Inflammatory macrophage treated with lipopolysaccharide for 1 hour (primary cell): Measurements from ENCODE around the gene SPNS3.
A peak's percentile ranks its signal among the peaks of the same experiment; 100 is the strongest.

Experiments used
- DNase-seq, 2 donors: peaks; one replicate each; pipeline ENCODE4 v3.0.0-alpha.2; 2020 to 2022

SPNS3 gene

DNA sequence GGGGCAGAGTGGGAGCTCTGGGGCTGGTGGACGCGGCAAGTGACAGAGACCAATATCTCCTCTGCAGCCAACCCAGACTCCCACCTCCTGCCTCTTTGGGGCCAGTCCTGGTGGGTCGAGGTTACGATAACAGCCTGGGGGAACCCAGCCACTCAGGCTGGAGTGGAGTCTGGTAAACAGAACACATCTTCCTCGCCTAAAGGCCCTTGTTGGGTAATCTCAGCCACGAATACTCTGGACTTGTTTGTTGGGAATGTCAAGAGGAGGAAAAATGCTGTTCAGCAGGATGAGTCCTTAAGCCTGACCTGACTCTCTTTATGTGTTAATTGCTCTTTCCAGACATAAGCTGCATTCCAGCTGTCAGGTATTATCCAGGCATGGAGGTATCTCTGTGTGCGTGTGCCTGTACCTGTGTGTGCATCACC lies 56.9 kb downstream of the SPNS3 start:
- DNase-seq, result no peak

DNA sequence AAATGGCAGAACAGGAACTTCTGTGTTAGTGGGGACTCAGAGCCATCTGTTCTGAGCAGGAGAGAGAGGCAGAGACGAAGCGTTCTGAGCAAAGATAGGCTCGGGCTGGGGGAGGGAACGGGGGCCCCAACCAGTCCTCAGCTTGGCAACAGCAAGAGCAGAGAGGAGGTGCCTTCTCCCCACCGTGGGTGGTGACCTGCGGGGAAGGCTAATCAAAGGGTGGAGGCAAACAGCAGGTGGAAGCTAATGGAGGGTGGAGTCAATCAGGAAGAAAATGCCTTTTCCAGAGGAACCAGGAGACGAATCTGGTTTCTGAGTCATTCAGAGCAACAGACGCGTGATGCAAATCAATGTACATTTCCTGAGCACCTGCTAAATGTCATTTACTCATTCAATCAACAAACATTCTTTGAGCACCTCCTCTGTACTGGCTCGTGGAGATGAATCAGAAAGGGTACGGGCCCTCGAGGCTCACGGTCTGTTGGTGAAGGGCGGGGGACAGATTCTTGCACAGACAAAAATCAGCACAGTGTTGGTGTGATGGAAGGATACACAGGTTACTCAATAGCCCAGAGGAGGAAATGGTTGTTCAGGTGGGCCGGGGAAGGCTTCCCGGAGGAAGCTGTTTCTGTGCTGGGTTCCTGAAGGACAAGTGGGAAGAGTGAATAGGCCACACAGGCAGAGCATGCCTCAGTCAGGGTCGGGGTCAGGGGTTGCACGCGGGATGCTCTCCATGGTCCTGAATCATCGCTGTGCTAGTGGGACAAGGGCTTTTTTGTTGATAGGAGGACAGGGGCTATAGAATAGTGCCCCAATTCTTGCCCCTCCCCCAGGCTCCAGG lies 59.2 kb downstream of the SPNS3 start:
- no peak for DNase-seq

- no peak for DNase-seq
These were observed 63.5 kb downstream of the SPNS3 start for GRCh38 chr17:4497101-4497824.

GRCh38 chr17:4498461-4499397 lies 65.0 kb downstream of the SPNS3 start, which contains the start of gene SPNS2:
Gene SPNS2 (plus strand): TSS chr17:4498881. CDS start chr17:4499048, 167 bp downstream.
- peak in 1 of 2 donors; percentile 40 for DNase-seq

DNA sequence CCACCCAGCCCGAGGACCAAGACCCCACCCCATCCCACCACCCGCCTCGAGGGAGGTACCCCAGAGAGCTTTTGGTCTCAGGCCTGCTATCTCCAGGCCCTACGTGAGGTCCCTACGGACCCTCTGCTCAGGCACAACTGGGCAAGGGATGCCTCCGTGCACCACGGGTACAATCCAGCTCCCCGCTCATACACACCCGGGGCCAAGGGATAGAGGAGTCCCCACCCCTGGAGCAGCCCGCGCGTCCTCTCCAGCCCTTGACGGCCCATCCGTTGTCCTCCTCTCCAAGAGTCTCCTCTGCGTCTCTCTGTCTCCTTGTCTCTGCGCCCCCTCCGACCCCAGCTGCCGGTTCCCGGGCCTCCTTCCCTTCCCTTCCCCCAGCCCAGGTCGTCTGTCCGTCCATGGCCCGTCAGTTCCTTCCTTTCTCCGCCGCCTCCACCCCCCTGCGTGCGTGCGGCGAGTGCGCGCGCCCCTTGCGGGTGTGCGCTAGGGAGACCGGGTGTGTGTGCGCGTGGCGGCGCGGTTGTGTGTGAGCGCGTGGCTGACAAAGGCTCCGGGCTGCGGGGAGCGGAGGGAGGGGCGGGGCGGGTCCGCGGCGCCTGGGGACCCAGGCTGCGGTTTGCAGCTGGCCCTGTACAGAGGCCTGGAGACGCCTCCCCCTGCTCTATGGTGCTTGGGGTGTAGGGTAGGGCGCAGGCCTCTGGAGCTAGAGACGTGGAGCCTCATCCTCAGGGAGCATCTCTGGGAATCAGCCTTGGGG lies 65.9 kb downstream of the SPNS3 start:
- DNase-seq, result no peak

GRCh38 chr17:4500191-4500571 lies 66.4 kb downstream of the SPNS3 start:
- no peak for DNase-seq

- DNase-seq, result no peak
These were observed 67.7 kb downstream of the SPNS3 start for GRCh38 chr17:4501295-4501949.

DNA sequence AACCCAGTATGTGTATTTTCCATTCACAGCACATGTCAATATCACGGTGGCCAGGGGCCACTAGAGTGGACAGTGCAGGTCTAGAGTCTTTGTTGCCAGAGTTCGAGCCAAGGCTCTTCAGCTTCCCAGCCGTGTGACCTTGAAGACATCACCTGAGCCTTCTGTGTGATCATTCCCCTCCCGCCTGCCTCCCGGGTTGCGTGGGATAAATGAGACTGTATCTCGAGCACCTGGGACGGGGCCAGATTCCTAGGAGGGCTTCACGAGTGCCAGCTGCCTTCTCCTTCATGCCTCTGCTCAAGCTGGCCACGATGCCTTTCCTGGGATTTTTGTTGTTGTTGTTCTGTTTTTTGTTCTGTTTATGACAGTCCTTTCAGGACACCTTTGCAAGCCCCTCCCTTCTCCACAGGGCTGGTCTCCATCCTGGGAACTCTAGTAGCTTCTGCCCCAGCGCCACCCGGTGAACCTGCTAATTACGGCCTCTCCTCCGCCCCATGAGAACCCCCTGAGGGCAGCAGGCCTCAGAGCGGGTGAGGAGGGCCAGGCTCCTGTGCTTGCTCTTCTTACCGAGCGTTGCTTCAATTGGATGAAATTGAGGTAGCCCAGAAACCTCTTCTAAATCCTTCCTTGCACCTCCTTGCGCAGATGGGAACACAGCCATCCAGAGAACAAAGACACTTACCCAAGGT lies 68.9 kb downstream of the SPNS3 start:
- no peak for DNase-seq

GRCh38 chr17:4503283-4504025 lies 69.7 kb downstream of the SPNS3 start:
- DNase-seq, result no peak

DNA sequence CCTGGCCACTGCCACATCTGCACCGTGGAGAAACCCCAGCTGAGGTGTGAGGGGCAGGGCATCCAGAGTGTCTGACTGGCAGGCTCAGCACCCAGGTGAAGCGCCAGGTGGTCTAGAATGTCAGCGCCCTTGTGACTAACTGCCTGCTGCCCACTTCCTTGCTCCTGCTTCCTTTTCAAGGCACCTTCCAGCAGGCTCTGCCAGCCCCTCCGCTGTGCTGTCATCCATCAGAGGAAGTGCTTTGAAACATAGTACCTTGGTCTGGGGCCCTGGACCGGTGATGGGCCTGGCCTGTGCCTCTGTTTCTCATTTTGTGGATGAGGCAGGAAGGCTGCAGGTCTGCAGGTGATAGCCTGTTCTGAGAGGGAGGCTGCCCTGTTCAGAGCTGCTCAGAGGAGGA lies 70.4 kb downstream of the SPNS3 start:
- no peak for DNase-seq

- DNase-seq, result no peak
These were observed 71.4 kb downstream of the SPNS3 start for GRCh38 chr17:4505187-4505586.

- DNase-seq, result no peak
These were observed 72.6 kb downstream of the SPNS3 start for GRCh38 chr17:4506175-4506813.

DNA sequence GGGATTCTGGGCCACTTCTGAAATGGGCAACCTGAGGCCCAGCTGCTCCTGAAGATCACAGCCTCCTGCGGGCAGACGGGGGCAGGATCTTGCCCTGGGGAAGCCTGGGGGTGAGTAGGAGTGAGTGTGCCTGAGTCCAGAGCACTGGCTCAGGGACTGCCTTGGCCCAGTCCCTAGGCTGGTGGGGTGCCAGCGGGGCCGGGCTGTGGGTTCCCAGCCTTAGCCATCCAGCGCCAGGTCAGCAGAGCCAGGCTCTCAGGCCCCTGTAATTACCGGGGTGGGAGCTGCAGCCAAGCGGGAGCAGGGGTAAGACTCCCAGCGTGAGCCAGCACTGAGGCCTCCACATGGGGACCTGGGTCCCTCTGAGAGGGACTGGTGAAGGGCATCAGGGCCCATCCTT lies 73.2 kb downstream of the SPNS3 start:
- DNase-seq, result no peak

DNA sequence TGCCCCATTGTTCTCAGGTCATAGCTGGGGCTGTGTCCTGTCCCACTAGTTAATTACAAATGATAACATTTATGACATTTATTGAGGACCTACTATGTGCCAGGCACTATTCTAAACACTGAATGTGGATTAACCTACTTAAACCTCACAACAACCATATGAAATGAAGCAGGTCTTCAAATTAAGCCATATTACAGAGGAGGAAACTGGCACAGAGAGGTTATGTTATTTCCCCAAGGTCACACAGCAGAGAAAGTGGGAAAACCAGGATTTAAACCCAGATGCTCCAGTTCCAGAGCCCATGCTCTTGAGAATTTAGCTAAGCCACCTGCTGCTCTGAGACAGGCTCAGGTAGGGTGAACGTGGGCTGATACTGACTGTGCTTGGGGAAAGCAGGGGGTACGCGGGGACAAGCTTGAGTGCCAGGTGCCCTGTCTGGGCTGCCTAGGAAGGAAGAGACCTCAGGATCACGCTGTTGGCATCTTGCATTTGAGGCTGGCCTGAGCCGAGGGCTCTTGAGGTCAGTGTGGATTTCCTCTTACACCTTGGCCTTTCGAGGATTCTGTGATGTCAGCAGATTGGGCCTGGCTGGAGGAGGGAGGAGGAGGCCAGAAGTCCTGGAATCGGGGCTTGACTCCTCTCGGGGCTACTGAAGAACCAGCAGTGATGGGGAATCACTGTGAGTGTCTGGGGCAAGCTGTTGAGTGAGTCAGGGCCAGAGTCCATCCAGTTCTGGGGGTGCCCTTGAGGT lies 73.8 kb downstream of the SPNS3 start:
- no peak for DNase-seq

DNA sequence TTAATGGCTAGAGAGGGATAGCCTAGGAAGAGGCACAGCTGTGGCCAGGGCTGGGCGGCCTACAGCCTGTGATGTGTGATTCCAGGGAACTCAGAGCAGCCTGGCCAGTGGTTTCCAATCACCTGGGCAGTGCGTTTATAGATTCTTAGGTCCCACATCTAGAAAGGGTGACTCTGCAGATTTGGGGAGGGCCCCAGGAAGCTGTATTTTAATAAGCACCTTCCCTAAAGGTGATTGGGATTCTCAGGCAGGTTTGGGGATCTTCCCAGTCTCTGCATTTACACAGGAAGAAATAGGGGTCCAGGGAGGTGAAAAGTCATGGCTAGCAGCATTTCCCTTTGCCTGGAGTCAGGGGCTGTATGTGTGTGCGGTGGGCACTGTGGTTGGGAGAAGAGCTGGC lies 74.5 kb downstream of the SPNS3 start:
- no peak for DNase-seq

- DNase-seq, result no peak
These were observed 75.7 kb downstream of the SPNS3 start for GRCh38 chr17:4509401-4509800.

GRCh38 chr17:4509923-4510617 lies 76.3 kb downstream of the SPNS3 start:
- DNase-seq, result peak in 1 of 2 donors; percentile 18

DNA sequence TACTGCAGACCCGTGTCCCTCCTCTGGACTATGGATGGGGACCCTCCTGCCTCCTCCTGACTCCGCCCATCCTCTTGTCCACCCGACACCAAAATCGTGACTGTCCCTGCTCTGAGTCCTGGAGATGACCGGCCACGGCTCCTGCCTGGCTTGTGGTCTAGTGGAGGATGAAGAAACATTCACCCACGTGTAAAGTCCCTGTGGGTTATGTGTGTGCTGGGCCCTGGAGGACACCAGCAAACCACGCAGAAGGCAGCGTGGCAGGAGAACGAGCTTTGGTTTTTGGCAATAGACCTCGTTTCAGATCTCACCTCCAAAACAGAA lies 76.8 kb downstream of the SPNS3 start:
- no peak for DNase-seq
